BLaER1 treated with 17β-estradiol and CSF1 and Interleukin-3, amounts not matched to agents 10 nM and 100 nM (cell line): ENCODE results near the gene PAQR4.

Experiments used
- H3K27ac ChIP-seq, 11 experiments: shearing (Covaris generic); formaldehyde crosslinking; 2 replicates each; pipeline ENCODE4 v1.8.1; 2022
- H3K27me3 ChIP-seq, 11 experiments: shearing (Covaris generic); formaldehyde crosslinking; 2 replicates each; pipeline ENCODE4 v1.8.1; 2022
- H3K36me3 ChIP-seq, 11 experiments: shearing (Covaris generic); formaldehyde crosslinking; 2 replicates each; pipeline ENCODE4 v1.8.1; 2022
- H3K4me1 ChIP-seq, 10 experiments: shearing (Covaris generic); formaldehyde crosslinking; 2 replicates each; pipeline ENCODE4 v1.8.1; 2022
- H3K4me2 ChIP-seq, 11 experiments: shearing (Covaris generic); formaldehyde crosslinking; 2 replicates each; pipeline ENCODE4 v1.8.1; 2022
- H3K4me3 ChIP-seq, 10 experiments: shearing (Covaris generic); formaldehyde crosslinking; 2 replicates each; pipeline ENCODE4 v1.8.1; 2022
- H3K9ac ChIP-seq, 11 experiments: shearing (Covaris generic); formaldehyde crosslinking; 2 replicates each; pipeline ENCODE4 v1.8.1; 2022
- H3K9me3 ChIP-seq, 11 experiments: shearing (Covaris generic); formaldehyde crosslinking; replicated peaks in 1 of 11; 2 replicates each; pipeline ENCODE4 v1.8.1; 2022
- H4K20me1 ChIP-seq, 11 experiments: shearing (Covaris generic); formaldehyde crosslinking; 2 replicates each; pipeline ENCODE4 v1.8.1; 2022
- Cebpa-rat ChIP-seq, 11 experiments: shearing (Covaris generic); IDR thresholded peaks; 2 replicates each; pipeline ENCODE4 v1.8.1; 2022

Gene PAQR4

DNA sequence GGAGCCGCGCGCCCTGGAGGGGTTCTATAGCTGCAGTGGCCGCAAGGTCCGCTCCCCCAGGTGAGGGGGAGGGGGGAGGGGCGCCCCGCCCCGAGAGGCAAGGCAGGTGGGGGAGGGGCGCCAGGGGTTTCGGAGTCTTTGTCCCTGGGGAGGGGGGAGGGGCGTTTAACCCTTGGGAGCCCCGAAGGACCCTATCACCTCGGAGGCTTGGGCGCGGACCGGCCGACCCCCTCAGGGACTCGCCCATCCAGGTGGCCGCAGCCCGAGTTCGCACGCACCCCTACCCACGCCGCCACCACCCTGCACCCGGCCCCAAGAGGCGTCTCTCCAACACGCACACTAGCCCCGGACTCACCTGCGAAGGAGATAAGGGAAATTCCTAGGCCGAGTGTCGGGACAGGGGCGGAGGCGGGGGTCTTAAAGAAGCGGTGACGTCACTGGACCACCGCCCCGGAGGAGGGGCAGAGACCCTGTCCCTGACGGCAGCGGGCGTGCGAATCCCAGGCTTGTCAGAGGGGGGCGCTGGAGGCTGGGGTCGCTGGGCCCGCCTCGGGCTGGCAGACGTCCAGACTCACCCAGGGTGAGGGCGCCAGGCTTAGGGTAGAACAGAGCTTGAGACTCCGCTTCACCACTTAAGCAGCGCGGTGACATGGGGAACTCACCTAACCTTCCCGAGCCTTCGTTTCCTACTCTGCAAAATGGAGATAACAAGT lies 48.8 kb downstream of the PAQR4 start, which contains the start of gene CLDN6:
TSS of gene CLDN6 (minus strand) at position 390 of the 713 bp plus-strand sequence. CDS start 2,162 bp downstream, outside the sequence.
- peaks cover 20 to 66% (median 56%) of the 10 kb centered on the region in 11 experiments for H3K27me3 ChIP-seq
- TF ChIP-seq Cebpa-rat (IDR thresholded peaks at IDR 0.05), result no peak
- no peak within 1 kb of the TSS for H3K27ac ChIP-seq
- no peak within 1 kb of the TSS for H3K4me3 ChIP-seq
- no peaks in the 10 kb centered on the region for H3K9me3 ChIP-seq
- H4K20me1 ChIP-seq, result peaks cover 0 to 38% (median 26%) of the 10 kb centered on the region in 11 experiments; a peak in 19 of 22 replicates
- no peak within 1 kb of the TSS for H3K9ac ChIP-seq
- peaks cover 27 to 47% (median 44%) of the 10 kb centered on the region in 10 experiments for H3K4me1 ChIP-seq
- H3K4me2 ChIP-seq, result peak within 1 kb of the TSS in 8 of 11 experiments; percentile 14 to 97 (median 36); a peak in 8 of 22 replicates
- H3K36me3 ChIP-seq, result no peaks in the 10 kb centered on the region

DNA sequence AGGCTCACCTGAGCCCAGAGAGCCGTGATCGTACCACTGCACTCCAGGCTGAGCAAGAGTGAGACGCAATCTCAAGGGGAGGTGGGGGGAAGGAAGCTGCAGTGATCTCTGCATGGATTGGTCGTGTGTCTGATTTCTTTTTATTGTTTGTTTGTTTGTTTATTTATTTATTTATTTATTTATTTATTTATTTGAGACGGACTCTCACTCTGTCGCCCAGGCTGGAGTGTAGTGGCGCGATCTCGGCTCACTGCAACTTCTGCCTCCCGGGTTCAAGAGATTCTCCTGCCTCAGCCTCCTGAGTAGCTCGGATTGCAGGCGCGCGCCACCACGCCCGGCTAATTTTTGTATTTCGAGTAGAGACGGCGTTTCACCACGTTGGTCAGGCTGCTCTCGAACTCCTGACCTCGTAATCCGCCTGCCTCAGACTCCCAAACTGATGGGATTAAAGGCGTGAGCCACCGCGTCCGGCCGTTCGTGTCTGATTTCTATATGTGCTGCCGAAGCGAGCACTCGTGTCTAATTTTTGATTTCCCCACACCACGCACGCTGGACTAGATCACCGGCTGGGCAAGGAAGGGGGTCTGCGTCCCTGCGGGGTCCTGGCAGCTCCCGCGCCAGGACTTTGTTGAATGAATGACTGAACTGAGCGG lies 50.6 kb downstream of the PAQR4 start:
- H3K4me1 ChIP-seq, result peaks cover 39 to 57% (median 54%) of the 10 kb centered on the region in 10 experiments
- peaks cover 4 to 49% (median 39%) of the 10 kb centered on the region in 11 experiments; a peak in 17 of 22 replicates for H3K27me3 ChIP-seq
- H4K20me1 ChIP-seq, result peaks cover 0 to 40% (median 35%) of the 10 kb centered on the region in 11 experiments; a peak in 19 of 22 replicates
- H3K4me3 ChIP-seq, result peak overlapping the region; percentile 58 to 82 (median 72)
- H3K27ac ChIP-seq, result peak overlapping the region in 1 of 11 experiments; percentile 14; a peak in 3 of 22 replicates
- no peaks in the 10 kb centered on the region for H3K9me3 ChIP-seq
- peak overlapping the region in 10 of 11 experiments; percentile 33 to 95 (median 78); a peak in 17 of 22 replicates for H3K9ac ChIP-seq
- H3K4me2 ChIP-seq, result peak overlapping the region; percentile 95 to 100 (median 99)
- no peak for TF ChIP-seq Cebpa-rat (IDR thresholded peaks at IDR 0.05)
- H3K36me3 ChIP-seq, result no peaks in the 10 kb centered on the region

DNA sequence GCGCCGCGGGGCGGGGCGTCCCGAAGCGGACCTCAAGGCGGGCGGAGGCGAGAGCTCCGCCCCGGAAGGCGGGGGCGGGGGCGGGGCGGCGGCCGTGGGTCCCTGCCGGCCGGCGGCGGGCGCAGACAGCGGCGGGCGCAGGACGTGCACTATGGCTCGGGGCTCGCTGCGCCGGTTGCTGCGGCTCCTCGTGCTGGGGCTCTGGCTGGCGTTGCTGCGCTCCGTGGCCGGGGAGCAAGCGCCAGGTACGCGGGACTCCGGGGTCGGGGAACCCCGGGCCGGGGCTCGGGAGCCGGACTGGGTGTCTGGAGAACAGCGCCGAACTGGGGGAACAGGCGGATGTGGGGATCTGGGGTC lies 51.1 kb downstream of the PAQR4 start, which contains the start of gene TNFRSF12A:
TSS of gene TNFRSF12A (plus strand) at position 122 of the 357 bp plus-strand sequence. CDS start at position 152, 30 bp downstream.
- Histone ChIP-seq H3K4me3 (peak within 1 kb of the TSS; percentile 58 to 82 (median 72)), H3K27me3 (peaks cover 4 to 44% (median 34%) of the 10 kb centered on the region in 11 experiments; a peak in 15 of 22 replicates), H3K4me2 (peak within 1 kb of the TSS; percentile 95 to 100 (median 99)), H3K4me1 (peaks cover 44 to 62% (median 59%) of the 10 kb centered on the region in 10 experiments), H4K20me1 (peaks cover 0 to 45% (median 41%) of the 10 kb centered on the region in 11 experiments; a peak in 19 of 22 replicates), H3K27ac (peak within 1 kb of the TSS in 10 of 11 experiments; percentile 28 to 96 (median 67); a peak in 18 of 22 replicates), H3K9me3 (no peaks in the 10 kb centered on the region), H3K36me3 (peaks cover 0 to 3% (median 0%) of the 10 kb centered on the region in 11 experiments; a peak in 4 of 22 replicates), H3K9ac (peak within 1 kb of the TSS; percentile 33 to 96 (median 81); a peak in 21 of 22 replicates)
- no peak for TF ChIP-seq Cebpa-rat (IDR thresholded peaks at IDR 0.05)

DNA sequence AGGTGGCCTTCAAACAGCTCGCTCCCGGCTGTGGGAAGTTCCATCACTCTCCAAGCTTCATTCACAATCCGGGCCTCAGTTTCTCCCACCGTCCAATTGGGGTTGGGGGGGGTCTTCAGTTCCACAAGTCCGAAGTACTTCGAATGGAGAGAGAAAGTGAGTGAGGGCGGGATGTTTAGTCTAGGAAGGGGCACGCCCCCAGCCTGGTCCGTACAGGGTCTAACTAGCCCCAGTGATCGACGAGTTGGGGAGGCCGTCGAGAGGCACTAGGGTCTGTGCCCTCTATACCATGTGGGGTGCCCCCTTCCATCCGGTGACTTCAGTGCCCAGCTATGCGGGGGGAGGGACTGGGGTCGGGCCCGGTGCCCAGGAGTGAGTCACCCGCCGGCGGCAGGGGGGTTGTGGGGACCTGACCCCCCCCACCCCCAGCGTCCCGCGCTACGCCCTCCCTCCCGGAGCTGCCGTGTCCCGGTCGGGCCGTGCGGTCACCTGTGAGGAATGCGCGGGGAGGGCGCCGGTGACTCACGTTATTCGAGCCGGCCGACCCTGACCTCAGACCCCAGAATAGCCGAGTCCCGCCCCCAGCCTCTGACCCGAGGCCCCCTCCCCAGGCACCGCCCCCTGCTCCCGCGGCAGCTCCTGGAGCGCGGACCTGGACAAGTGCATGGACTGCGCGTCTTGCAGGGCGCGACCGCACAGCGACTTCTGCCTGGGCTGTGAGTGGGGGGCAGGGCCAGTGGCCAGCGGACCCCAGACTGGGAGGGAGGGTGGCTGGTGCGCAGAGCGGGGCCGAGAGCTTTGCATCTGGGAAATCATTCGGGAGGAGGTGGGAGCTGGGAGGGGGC lies 51.7 kb downstream of the PAQR4 start:
- peak overlapping the region in 10 of 11 experiments; percentile 28 to 96 (median 67); a peak in 18 of 22 replicates for H3K27ac ChIP-seq
- no peaks in the 10 kb centered on the region for H3K9me3 ChIP-seq
- TF ChIP-seq Cebpa-rat (IDR thresholded peaks at IDR 0.05), result no peak
- H3K36me3 ChIP-seq, result peaks cover 4 to 10% (median 5%) of the 10 kb centered on the region in 11 experiments; a peak in 21 of 22 replicates
- peaks cover 0 to 51% (median 47%) of the 10 kb centered on the region in 11 experiments; a peak in 19 of 22 replicates for H4K20me1 ChIP-seq
- peak overlapping the region; percentile 95 to 100 (median 99) for H3K4me2 ChIP-seq
- peak overlapping the region; percentile 58 to 82 (median 72) for H3K4me3 ChIP-seq
- H3K4me1 ChIP-seq, result peaks cover 49 to 68% (median 63%) of the 10 kb centered on the region in 10 experiments
- H3K9ac ChIP-seq, result peak overlapping the region; percentile 33 to 96 (median 81); a peak in 21 of 22 replicates
- peaks cover 4 to 40% (median 33%) of the 10 kb centered on the region in 11 experiments; a peak in 15 of 22 replicates for H3K27me3 ChIP-seq

DNA sequence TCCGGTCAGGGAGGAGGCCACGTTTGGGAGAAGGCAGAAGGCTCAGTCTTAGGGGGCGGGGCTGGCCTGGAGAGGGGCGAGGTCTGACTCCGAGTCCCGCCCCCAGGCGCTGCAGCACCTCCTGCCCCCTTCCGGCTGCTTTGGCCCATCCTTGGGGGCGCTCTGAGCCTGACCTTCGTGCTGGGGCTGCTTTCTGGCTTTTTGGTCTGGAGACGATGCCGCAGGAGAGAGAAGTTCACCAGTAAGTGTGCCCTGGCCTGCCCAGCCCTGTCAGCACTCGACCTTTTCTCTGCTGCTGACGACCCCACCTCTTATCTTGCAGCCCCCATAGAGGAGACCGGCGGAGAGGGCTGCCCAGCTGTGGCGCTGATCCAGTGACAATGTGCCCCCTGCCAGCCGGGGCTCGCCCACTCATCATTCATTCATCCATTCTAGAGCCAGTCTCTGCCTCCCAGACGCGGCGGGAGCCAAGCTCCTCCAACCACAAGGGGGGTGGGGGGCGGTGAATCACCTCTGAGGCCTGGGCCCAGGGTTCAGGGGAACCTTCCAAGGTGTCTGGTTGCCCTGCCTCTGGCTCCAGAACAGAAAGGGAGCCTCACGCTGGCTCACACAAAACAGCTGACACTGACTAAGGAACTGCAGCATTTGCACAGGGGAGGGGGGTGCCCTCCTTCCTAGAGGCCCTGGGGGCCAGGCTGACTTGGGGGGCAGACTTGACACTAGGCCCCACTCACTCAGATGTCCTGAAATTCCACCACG lies 52.5 kb downstream of the PAQR4 start:
- peak overlapping the region in 10 of 11 experiments; percentile 10 to 96 (median 40); a peak in 15 of 22 replicates for H3K27ac ChIP-seq
- peaks cover 4 to 40% (median 33%) of the 10 kb centered on the region in 11 experiments; a peak in 15 of 22 replicates for H3K27me3 ChIP-seq
- H3K4me3 ChIP-seq, result peak overlapping the region; percentile 58 to 82 (median 72); a peak in 19 of 20 replicates
- H3K9me3 ChIP-seq, result no peaks in the 10 kb centered on the region
- peaks cover 49 to 68% (median 63%) of the 10 kb centered on the region in 10 experiments for H3K4me1 ChIP-seq
- no peak for TF ChIP-seq Cebpa-rat (IDR thresholded peaks at IDR 0.05)
- H3K4me2 ChIP-seq, result peak overlapping the region; percentile 95 to 100 (median 99)
- peak overlapping the region in 10 of 11 experiments; percentile 72 to 99 (median 82); a peak in 21 of 22 replicates for H3K9ac ChIP-seq
- peaks cover 0 to 59% (median 55%) of the 10 kb centered on the region in 11 experiments; a peak in 19 of 22 replicates for H4K20me1 ChIP-seq
- H3K36me3 ChIP-seq, result peaks cover 12 to 18% (median 13%) of the 10 kb centered on the region in 11 experiments

DNA sequence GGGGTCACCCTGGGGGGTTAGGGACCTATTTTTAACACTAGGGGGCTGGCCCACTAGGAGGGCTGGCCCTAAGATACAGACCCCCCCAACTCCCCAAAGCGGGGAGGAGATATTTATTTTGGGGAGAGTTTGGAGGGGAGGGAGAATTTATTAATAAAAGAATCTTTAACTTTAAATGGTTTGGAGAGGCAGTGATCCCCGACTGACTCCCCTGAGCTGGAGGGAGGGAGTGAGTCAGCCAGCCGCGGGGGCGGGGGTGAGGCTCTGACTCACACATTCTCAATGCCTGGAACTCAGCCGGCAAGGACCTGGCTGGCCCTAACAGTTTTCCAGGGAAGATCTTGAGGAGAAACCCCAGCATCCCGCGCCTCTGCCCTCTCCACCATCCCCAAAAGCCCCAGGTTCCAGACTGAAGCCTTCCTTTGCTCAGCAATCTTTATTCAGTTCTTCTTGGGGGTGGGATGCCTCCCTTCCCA lies 53.1 kb downstream of the PAQR4 start:
- peak overlapping the region in 10 of 11 experiments; percentile 72 to 99 (median 93); a peak in 17 of 22 replicates for H3K9ac ChIP-seq
- H3K9me3 ChIP-seq, result no peaks in the 10 kb centered on the region
- H4K20me1 ChIP-seq, result peaks cover 0 to 65% (median 61%) of the 10 kb centered on the region in 11 experiments; a peak in 20 of 22 replicates
- H3K4me3 ChIP-seq, result peak overlapping the region in 6 of 10 experiments; percentile 58 to 82 (median 75); a peak in 14 of 20 replicates
- no peak for TF ChIP-seq Cebpa-rat (IDR thresholded peaks at IDR 0.05)
- peak overlapping the region in 10 of 11 experiments; percentile 10 to 98 (median 57); a peak in 14 of 22 replicates for H3K27ac ChIP-seq
- H3K27me3 ChIP-seq, result peaks cover 4 to 36% (median 28%) of the 10 kb centered on the region in 11 experiments; a peak in 15 of 22 replicates
- H3K4me2 ChIP-seq, result peak overlapping the region; percentile 95 to 100 (median 99)
- peaks cover 49 to 74% (median 64%) of the 10 kb centered on the region in 10 experiments for H3K4me1 ChIP-seq
- H3K36me3 ChIP-seq, result peaks cover 18 to 24% (median 20%) of the 10 kb centered on the region in 11 experiments
